LHCN-M2 (cell line): ENCODE measurements around the gene SIL1. TPM values are rescaled to one million over a fixed set of nuclear protein-coding genes. Genes with fewer than 3 reads are reported as not detected.

Experiments used
- DNase-seq: peaks from one replicate; pipeline ENCODE4 v3.0.0-alpha.2; 2012; ENCODE audit warnings: low read depth
- total RNA-seq: library from RNA; depleted of rRNA; stranded (reverse); fragments of >200 nt; gene quantifications from 2 replicates; pipeline ENCODE4 v1.2.3, GENCODE V29; 2014

SIL1 gene
- total RNA-seq, 1 experiment from 2014 or later, result 41.4 TPM

- DNase-seq, result no peak
These were observed 251.2 kb downstream of the SIL1 start for GRCh38 chr5:138946831-138947560.

GRCh38 chr5:138946241-138946623, 251.9 kb downstream of the SIL1 start:
- no peak for DNase-seq

- no peak for DNase-seq
These were observed 252.5 kb downstream of the SIL1 start for GRCh38 chr5:138945421-138946240.

- DNase-seq, result no peak
These were observed 253.4 kb downstream of the SIL1 start for GRCh38 chr5:138944527-138945322.

GRCh38 chr5:138943599-138944173, 254.5 kb downstream of the SIL1 start:
- DNase-seq, result no peak

GRCh38 chr5:138942861-138943260, 255.3 kb downstream of the SIL1 start:
- DNase-seq, result no peak

- DNase-seq, result no peak
These were observed 256.1 kb downstream of the SIL1 start for GRCh38 chr5:138942066-138942465.

GRCh38 chr5:138938526-138938925, 259.6 kb downstream of the SIL1 start:
- DNase-seq, result no peak

GRCh38 chr5:138937392-138938387, 260.5 kb downstream of the SIL1 start:
- no peak for DNase-seq

GRCh38 chr5:138936968-138937345, 261.2 kb downstream of the SIL1 start:
- no peak for DNase-seq

- DNase-seq, result no peak
These were observed 261.8 kb downstream of the SIL1 start for GRCh38 chr5:138936225-138936967.

- no peak for DNase-seq
These were observed 262.7 kb downstream of the SIL1 start for GRCh38 chr5:138935466-138935865.

- DNase-seq, result no peak
These were observed 263.2 kb downstream of the SIL1 start for GRCh38 chr5:138934971-138935370.

- DNase-seq, result no peak
These were observed 264.5 kb downstream of the SIL1 start for GRCh38 chr5:138933522-138934290.

- no peak for DNase-seq
These were observed 265.9 kb downstream of the SIL1 start for GRCh38 chr5:138932171-138932810.

GRCh38 chr5:138930371-138931097, 267.6 kb downstream of the SIL1 start:
- DNase-seq, result no peak

GRCh38 chr5:138929571-138929955, 268.6 kb downstream of the SIL1 start:
- DNase-seq, result no peak

GRCh38 chr5:138927979-138928378, 270.2 kb downstream of the SIL1 start:
- DNase-seq, result peak; percentile 32
